T-helper 1 cell treated with Interleukin-12 subunit alpha and Interleukin-12 subunit beta and Interleukin-4 antibody, amounts not matched to agents 30 ng/mL and 1 ng/mL, for 36 hours (primary cell): ENCODE measurements around the gene GNAO1. TPM values are rescaled to one million over a fixed set of nuclear protein-coding genes. Genes with fewer than 3 reads are reported as not detected.

Experiments
- intact Hi-C: fragments of 100-400 bp; cut with micrococcal nuclease; formaldehyde crosslinking; loops from one replicate; pipeline ENCODE4 v1.15.1; 2024
- total RNA-seq: library from RNA; stranded (reverse); gene quantifications from 2 replicates; pipeline ENCODE4 v1.2.3, GENCODE V29; 2022

Gene GNAO1
- total RNA-seq, 1 donor from 2014 or later, result 2.1 TPM

DNA sequence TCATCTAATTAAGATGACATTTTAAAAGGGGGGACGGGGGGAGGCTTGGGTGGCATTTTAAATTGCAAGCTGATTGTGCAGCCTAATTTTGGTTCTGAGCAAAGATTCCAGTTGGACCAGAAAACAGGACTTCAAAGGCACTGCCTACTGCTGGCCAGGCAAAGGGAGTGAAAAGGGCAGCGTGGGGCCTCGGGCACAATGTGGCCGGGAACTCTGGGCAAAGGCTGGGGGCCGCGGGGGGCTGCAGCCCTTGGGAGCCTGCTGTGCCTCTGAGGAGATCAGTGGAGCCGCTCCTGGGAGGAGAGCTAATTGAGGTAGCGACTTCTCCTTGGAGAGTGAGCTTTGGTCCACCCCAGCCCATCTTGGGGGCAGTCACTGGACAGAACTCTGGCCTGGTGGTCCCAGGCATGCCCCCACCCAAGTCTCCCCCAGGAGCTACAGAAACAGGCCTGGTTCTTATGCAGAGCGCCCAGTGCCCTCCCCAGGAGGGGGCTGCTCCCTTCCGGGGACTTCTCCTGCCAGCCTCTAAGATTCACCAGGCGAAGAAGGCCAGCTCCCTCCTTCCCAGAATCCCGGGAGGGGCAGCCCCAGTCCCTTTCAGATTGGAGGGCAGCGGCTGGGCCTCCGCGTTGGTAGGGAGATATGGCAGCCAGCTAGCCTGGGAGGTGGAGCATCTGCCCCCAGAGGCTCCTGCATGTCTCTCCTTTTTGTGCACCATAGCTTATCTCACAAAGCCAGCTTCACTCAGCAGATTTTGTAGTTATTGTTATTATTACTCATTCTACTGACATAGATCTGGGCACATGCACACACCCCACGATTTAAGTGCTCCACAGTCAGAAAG lies 115.6 kb downstream of the GNAO1 start:
- intact Hi-C loops, result no loop called here

DNA sequence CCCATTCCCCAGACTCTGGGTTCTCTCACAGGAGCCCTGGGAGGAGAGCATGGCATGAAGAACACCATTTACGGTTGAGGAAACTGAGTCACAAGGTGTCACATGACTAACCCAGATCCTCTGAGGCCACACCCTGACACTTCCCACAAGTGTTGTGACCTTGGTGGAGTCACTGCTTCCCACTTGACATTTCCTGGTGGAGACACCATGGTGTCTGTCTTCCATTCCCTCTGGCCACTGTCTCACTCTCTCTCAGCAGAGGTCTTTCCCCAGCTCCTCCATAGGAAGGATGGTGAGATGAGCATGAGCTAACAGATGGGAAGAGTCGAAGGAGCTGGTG lies 116.2 kb downstream of the GNAO1 start:
- intact Hi-C loops, result no loop called here

DNA sequence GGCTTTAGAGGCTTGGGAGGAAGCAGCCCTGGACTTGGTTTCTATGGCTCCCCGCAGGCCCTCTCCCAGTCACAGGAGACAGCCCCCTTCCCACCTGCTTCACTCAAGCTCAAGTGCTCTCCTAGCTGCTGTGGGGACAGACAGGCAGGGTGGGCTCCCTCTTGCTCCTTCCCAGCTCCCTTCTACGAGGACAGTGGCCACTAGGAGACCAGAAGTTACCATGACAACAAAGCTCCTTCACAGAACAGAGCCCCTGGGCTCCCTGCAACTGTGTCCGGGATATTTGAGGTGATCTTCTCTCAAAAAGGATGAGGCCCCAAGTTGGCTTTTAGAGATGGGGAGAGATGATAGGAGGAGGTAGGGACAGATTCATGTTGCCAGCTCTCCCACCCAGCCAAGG lies 117.7 kb downstream of the GNAO1 start:
- intact Hi-C loops, result no loop called here

- intact Hi-C loops, result loop anchor here (10.0 kb wide), 1 partner anchor 186 kb away; no protein-coding TSS in a partner anchor
Observed at GRCh38 chr16:56310690-56311089, 119.4 kb downstream of the GNAO1 start.

DNA sequence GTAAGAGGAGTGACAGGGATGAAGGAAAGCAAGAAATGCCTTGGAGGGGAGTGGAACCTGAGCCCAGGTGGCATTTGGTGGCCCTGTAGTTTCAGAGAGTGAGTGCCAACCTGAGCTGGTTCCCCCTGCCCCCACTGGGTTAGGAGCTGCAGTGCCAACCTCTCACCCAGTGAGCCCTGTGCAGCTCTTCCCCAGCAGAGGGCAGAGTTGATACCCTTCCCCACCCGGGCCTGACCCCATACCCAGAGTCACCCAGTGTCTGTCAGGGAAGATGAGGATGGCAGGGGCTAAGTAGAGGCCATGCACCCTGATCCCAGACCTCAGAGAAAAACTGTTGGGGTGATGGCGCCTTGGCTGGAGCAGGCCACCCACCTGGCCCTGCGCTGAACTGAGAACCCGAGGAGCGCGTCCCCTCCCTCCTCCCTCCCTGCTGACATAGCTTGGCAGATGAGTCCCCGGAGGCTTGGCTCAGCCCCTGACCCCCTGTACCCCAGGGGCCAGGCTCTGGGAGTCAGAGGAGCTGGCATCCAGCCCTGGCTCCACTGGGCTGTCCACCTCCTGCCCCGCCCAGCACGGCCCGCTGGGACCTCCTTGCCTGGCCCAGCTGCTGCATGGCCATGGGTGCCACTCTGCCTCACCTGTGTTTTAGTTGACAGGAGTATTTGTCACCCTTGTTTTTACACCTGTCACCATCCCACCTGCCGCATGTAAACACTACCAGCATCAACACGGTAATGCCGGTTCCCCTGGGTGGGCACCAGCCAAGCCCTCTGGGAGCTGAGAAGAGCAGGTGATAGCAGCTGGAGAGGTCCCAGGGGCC lies 120.1 kb downstream of the GNAO1 start:
- intact Hi-C loops, result loop anchor here (10.0 kb wide), 1 partner anchor 187 kb away; no protein-coding TSS in a partner anchor

GRCh38 chr16:56312028-56312300 lies 120.7 kb downstream of the GNAO1 start:
- intact Hi-C loops, result loop anchor here (10.0 kb wide), 1 partner anchor 187 kb away; no protein-coding TSS in a partner anchor

DNA sequence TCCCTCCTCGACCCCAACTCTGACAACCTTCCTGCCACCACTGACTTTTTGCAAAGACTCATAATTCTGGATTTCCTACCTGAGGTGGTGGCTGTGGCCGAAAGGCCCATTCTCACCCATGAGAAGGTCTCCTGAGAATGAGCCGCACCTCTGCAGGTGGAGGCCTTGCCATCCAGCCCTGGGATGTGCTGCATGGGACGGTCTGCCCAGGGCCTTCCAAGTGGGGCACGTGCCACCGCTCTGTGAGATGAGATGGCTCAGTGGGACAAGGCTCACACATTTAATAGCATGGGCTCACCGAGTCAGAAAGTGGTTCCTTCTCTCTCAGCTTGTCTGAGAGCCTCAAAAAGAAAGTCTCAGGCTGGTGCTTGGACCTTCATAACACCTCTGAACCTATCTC lies 121.3 kb downstream of the GNAO1 start:
- intact Hi-C loops, result loop anchor here (10.0 kb wide), 1 partner anchor 188 kb away; no protein-coding TSS in a partner anchor

- intact Hi-C loops, result loop anchor here (10.0 kb wide), 1 partner anchor 190 kb away; no protein-coding TSS in a partner anchor
Observed at GRCh38 chr16:56314244-56314850, 123.1 kb downstream of the GNAO1 start.

DNA sequence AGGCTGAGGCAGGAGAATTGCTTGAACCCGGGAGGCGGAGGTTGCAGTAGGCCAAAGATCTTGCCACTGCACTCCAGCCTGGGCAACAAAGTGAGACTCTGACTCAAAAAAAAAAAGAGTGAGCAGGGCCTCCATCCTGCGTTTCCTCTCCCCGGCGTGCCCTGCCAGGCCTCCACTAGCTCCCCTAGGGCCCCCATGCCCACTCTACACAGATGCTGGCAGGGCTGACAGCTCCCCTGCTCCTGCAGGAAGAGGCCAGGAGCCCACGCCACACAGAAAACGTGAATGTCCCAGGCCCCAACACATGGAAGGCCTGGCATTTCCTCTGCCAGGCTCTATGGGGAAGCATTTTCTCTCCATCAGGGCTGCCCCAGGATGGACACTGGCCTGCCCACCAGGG lies 124.7 kb downstream of the GNAO1 start:
- intact Hi-C loops, result loop anchor here (5.0 to 10.0 kb wide), 2 partner anchors 119 to 191 kb away; no protein-coding TSS in a partner anchor

DNA sequence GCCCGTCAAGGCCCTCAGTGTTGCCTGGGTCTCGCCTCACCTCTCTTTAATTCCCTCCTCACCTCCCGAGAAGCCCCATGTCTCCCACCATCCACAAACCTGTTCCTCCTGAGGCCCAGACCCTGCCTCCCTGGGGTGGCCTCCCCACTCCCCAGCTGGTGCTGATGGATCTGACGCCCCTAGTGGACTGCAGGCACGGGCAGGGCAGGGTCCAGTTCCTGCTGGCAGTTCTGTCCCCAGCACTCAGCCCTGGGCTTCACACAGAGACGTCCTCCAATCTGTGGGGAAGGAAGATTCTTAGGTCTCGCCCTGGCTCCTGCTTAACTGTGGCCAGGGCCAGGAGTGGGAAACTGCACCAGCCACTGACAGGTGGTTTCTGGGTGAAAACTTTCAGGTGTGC lies 125.3 kb downstream of the GNAO1 start:
- intact Hi-C loops, result loop anchor here (5.0 to 10.0 kb wide), 2 partner anchors 119 to 192 kb away; no protein-coding TSS in a partner anchor

DNA sequence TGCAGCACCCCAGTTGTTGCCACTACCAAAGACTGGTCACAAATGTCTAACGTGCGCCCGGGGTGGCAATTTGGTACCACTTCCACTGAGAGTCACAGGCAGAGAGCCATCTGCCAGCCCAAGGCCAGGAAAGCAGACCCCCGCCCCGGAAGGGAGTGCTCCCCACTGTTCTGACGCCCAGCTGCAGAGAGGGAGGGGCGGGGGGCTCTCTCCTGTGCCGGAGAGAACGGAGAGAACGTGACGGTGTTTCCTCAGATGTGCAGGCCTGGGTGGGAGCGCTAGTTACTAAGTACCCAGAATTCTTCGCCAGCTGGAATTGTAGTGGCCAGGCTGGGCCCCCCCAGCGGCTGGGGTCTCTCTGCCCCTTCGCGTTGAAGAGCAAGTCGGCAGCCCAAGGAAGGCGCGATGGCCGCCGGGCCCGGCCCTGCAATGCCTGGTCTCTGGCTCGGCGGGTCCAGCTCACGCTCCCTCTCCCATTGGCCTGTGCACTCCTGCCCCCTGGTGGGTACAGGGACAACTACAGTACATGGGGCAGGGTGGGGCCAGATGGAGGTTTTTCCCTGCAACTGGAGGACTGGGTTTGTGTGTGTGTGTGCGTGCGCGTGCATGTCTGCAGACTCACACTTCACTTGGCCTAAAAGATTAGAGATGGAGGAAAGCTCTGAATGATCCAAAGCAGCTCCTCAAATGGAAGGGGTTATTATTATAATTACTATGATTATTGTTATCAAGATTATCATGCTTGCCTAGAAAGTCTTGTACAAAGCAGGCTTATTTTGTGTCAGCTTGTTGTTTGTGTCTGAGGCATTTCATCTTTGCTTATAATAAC lies 126.9 kb downstream of the GNAO1 start:
- intact Hi-C loops, result loop anchor here (1.0 to 10.0 kb wide), 6 partner anchors 39 to 475 kb away; no protein-coding TSS in a partner anchor

DNA sequence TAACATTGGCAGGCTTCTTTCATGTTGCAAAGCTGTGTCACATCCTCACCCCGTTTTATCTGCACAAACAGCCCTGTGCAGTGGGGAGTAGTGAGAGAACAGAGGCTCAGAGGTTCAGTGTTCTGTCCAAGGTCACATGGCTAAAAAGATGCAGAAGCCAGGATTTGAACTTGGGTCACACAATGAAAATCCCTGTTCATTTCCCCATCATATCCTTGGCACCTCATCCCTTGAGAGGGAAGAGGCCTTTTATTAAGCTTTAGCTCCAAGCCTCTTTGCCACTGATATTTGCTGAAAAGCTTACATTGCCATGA lies 127.5 kb downstream of the GNAO1 start:
- intact Hi-C loops, result loop anchor here (1.0 to 10.0 kb wide), 6 partner anchors 39 to 475 kb away; no protein-coding TSS in a partner anchor

GRCh38 chr16:56319376-56319775 lies 128.1 kb downstream of the GNAO1 start:
- intact Hi-C loops, result loop anchor here (5.0 to 10.0 kb wide), 2 partner anchors 122 to 195 kb away; no protein-coding TSS in a partner anchor

- intact Hi-C loops, result no loop called here
Observed at GRCh38 chr16:56320056-56320455, 128.8 kb downstream of the GNAO1 start.

- intact Hi-C loops, result no loop called here
Observed at GRCh38 chr16:56320811-56321558, 129.7 kb downstream of the GNAO1 start.

GRCh38 chr16:56321571-56321970 lies 130.3 kb downstream of the GNAO1 start:
- intact Hi-C loops, result no loop called here

DNA sequence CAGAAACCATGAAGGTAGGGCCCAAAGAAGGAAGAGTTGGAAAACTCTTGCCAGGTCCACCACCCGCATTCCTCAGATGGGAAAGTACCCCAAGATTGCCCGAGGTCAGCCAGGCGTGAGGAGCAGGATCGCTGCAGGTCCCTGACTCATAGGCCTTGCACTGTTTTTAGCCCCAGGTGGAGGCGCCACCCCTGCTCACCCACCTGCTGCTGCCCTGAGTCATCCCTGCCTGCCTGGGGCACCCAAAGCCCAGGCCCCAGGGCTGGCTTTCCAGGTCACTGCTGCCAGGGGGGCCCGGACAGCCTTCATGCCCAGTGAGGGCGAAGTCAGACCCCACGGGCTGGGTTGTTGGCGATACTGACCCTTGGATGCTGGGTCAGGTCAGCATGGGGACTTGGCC lies 133.1 kb downstream of the GNAO1 start:
- intact Hi-C loops, result no loop called here

GRCh38 chr16:56325956-56326355 lies 134.7 kb downstream of the GNAO1 start:
- intact Hi-C loops, result no loop called here

DNA sequence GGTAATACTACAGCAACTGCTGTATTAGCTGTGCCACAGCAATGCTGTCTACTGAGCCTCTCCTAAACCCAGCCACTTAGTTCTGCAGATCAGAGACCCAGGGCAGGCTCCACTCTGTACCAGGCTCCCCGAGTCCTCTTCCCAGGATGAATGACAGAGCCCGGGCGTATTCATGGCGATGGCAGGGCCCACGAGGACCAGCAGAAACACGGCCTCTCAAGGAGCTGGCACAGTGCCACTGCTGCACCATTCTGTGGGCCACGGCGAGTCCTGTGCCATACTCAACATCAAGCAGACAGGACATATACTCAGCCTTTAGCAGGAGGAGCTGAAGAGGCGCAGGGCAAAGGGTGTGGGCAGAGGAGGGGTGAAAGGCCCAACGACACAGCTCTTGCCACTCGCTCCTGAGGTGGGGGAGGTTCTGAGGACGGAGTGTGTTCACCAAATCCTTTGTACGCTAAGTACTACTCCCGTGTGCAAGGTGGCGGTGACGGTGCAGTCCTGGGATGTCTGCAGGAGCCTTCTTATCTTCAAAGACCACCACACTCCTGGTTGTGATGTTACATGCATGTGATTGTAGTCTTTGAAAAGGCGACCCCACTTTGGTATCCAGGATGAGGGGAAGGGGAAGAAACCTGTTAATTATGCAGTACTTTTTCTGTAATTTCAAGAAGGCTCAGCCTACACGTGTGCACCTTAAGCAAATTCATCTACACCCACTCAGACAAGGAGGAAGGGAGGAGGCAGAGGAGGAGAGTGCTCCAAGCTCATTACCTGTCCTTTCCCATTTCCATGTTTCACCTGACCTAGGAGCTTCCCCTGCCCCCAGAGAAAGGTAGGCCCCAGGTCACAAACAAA lies 136.0 kb downstream of the GNAO1 start:
- intact Hi-C loops, result no loop called here
